Neutrophil (primary cell): ENCODE results near the gene KCNQ1.

Experiments used
- H3K27ac ChIP-seq: fragments of 200-600 bp; sonication (generic); 2 replicates; pipeline ENCODE4 v1.5.1; 2016; ENCODE audit warnings: mild to moderate bottlenecking, moderate library complexity
- H3K27me3 ChIP-seq: fragments of 200-600 bp; sonication (generic); 2 replicates; pipeline ENCODE4 v1.6.0; 2016; ENCODE audit warnings: mild to moderate bottlenecking
- H3K36me3 ChIP-seq: fragments of 200-600 bp; sonication (generic); 2 replicates; pipeline ENCODE4 v1.5.1; 2017
- H3K4me1 ChIP-seq, 2 experiments: fragments of 200-600 bp in 1 of 2; sonication (generic) in 1 of 2; 1 replicate in 1 of 2; 2 replicates in 1 of 2; pipeline versions ENCODE4 v1.5.1 to v1.6.1; 2013 to 2016; ENCODE audit warnings: low read depth in 1 of 2, low read length in 1 of 2, mild to moderate bottlenecking in 1 of 2, moderate library complexity in 1 of 2; ENCODE audit not compliant: control insufficient read depth in 1 of 2, insufficient read depth in 1 of 2
- H3K4me3 ChIP-seq, 2 experiments: fragments of 200-600 bp in 1 of 2; sonication (generic) in 1 of 2; 1 replicate in 1 of 2; 2 replicates in 1 of 2; pipeline ENCODE4 v1.5.1; 2013 to 2016; ENCODE audit warnings: low read depth in 1 of 2, low read length in 1 of 2, mild to moderate bottlenecking in 1 of 2, moderate library complexity in 1 of 2
- H3K9me3 ChIP-seq: fragments of 200-600 bp; sonication (generic); 2 replicates; pipeline ENCODE4 v1.5.1; 2016
- TF ChIP-seq, protein P1 (sequence below): fragments of 200-600 bp; sonication (generic); IDR thresholded peaks from 2 replicates; pipeline ENCODE4 v1.5.1; 2016; ENCODE audit warnings: antibody characterized with exemption

Gene KCNQ1

DNA sequence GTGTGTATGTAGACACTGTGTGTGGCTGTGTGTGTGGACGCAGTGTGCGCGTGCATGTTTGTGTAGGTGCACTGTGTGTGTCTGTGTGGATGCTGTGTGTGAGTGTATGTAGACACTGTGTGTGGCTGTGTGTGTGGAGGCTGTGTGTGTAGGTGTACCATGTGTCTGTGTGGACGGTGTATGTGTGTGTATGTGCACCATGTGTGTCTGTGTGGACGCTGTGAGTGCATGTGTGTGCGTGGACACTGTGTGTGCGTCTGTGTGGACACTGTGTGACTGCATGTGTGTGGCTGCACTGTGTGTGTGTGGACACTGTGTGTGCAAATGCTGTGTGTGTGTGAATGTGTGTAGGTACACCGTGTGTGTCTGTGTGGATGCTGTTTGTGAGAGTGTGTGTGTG lies 10.8 kb upstream of the KCNQ1 start:
- Histone ChIP-seq H3K36me3 (no peaks in the 10 kb centered on the region), H3K4me3 (no peak overlapping the region), H3K27me3 (peaks cover 50% of the 10 kb centered on the region), H3K27ac (no peak overlapping the region), H3K4me1 (no peaks in the 10 kb centered on the region), H3K9me3 (no peaks in the 10 kb centered on the region)
- TF ChIP-seq, protein P1, sequence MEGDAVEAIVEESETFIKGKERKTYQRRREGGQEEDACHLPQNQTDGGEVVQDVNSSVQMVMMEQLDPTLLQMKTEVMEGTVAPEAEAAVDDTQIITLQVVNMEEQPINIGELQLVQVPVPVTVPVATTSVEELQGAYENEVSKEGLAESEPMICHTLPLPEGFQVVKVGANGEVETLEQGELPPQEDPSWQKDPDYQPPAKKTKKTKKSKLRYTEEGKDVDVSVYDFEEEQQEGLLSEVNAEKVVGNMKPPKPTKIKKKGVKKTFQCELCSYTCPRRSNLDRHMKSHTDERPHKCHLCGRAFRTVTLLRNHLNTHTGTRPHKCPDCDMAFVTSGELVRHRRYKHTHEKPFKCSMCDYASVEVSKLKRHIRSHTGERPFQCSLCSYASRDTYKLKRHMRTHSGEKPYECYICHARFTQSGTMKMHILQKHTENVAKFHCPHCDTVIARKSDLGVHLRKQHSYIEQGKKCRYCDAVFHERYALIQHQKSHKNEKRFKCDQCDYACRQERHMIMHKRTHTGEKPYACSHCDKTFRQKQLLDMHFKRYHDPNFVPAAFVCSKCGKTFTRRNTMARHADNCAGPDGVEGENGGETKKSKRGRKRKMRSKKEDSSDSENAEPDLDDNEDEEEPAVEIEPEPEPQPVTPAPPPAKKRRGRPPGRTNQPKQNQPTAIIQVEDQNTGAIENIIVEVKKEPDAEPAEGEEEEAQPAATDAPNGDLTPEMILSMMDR, result no peak

DNA sequence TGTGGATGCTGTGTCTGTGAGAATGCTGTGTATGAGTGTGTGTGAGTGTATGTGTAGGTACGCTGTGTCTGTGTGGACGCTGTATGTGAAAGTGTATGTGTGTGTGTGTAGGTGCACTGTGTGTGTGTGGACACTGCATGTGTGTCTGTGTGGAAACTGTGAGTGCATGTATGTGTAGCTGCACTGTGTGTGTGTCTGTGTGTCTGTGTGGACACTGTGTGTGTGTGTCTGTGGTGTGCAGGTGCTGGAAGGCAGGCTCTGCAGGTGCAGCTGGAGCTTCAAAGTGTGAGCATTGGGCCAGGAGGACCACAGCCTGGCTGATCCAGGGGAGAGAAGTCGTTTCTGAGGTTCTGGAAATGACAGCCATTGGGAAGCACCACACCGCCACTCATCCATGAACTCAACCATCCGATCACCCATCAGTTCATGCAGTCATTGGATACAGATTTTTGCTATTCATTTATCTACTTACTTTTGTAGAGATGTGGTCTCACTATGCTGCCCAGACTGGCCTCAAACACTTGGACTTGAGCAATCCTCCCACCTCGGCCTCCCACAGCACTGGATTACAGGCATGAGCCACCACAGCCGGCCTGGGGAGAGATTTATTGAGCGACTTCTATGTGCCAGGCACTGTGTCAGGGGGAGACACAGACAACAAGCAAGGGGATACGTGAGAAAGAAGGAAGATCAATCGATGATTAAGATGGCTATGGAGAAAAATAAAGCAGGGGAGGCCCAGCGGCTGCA lies 10.1 kb upstream of the KCNQ1 start:
- Histone ChIP-seq H3K4me3 (no peak overlapping the region), H3K27ac (no peak overlapping the region), H3K36me3 (no peaks in the 10 kb centered on the region), H3K27me3 (peaks cover 57% of the 10 kb centered on the region), H3K9me3 (no peaks in the 10 kb centered on the region), H3K4me1 (no peaks in the 10 kb centered on the region)
- TF ChIP-seq, protein P1, result no peak

DNA sequence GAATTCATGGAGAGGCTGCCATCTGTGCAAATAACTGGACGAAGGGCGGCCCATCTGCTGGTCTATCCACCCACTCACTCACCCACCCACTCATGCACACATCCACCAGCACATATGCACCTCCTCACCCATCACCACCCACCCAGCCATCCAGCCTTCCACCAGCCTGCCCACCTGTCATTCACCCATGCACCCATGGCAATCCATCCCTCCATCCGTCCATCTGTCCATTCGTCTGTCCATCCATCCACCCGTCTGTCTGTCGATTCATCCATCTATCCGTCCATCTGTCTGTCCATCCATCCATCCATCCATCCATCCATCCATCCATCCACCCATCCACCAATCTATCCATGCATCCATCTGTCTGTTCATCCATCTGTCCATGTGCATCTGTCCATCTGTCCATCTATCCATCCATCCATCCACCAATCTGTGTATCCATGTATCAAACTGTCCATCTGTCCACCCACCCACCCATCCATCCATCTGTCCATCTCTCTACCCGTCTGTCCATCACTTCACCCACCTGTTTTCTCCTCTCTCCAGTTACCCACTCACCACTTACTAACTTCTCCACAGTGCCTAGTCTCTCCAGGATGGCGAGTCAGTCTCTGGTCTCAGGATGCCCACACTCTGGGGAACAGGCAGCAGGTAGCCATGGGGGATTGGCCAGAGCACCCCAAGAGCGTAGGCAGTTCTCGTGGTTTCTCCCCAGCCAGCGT lies 9.4 kb upstream of the KCNQ1 start:
- no peaks in the 10 kb centered on the region for H3K36me3 ChIP-seq
- TF ChIP-seq, protein P1, result no peak
- no peak overlapping the region for H3K27ac ChIP-seq
- H3K9me3 ChIP-seq, result no peaks in the 10 kb centered on the region
- no peak overlapping the region for H3K4me3 ChIP-seq
- peaks cover 65% of the 10 kb centered on the region for H3K27me3 ChIP-seq
- H3K4me1 ChIP-seq, result no peaks in the 10 kb centered on the region

DNA sequence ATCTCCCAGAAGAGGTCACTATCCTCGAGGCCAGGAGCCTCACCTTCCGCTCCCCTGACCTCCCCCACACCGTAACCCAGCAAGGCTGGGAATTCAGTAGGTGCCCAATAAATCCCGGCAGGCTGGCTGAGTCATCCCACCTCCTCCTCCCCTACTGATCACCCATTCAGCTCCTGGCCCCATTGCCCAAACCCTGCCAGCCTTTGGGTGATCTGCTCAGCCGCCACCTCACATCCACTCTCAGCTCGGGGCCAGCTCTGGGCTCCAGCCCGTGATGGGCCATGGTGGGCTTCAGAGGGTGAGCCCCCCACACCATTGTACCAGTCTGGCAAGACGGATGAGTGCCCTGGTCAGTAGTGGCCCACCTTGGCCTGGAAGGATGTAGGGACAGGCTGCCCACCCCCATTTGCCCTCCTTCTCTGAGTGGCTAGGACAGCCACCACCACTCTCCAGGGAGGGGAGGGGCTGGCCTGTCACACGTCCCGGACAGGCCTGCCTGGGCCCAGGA lies 8.7 kb upstream of the KCNQ1 start:
- Histone ChIP-seq H3K4me3 (no peak overlapping the region), H3K27ac (no peak overlapping the region), H3K4me1 (no peaks in the 10 kb centered on the region), H3K9me3 (no peaks in the 10 kb centered on the region), H3K27me3 (peaks cover 71% of the 10 kb centered on the region), H3K36me3 (no peaks in the 10 kb centered on the region)
- TF ChIP-seq, protein P1, result no peak

DNA sequence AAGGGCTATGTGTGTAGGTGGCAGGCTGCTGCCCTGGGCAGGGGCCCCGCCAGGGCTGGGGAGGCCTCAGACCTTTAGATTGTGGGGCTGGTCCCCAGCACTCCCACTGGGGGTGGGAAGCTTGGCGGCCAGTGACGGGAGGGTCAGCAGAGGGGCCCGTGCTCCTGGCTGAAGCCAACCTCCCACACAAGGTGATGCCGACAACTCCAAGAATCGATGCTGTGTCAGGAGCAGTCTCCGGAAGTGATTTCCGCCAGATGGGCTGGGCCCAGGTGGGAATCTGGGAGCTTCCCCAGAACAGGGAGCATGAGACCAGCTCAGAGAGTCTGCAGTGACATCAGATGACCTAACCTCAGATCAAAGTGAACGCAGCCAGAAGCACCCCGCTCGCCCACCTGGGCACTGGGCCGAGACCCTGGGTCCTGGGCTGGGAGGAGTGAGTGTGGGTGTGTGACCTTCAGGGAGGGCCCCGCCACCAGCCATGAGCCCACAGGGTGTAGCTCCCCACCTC lies 8.2 kb upstream of the KCNQ1 start:
- no peaks in the 10 kb centered on the region for H3K4me1 ChIP-seq
- no peak overlapping the region for H3K27ac ChIP-seq
- H3K9me3 ChIP-seq, result no peaks in the 10 kb centered on the region
- H3K27me3 ChIP-seq, result peaks cover 76% of the 10 kb centered on the region
- TF ChIP-seq, protein P1, result no peak
- no peaks in the 10 kb centered on the region for H3K36me3 ChIP-seq
- no peak overlapping the region for H3K4me3 ChIP-seq
